BE2C (cell line): ENCODE data around the gene OSTN.
"Not testable (repeated sequence)": the region's sequence is repeated elsewhere in the genome, so short reads cannot be mapped to it uniquely, and the experiment has no call there.

Experiments used
- DNase-seq: peaks from one replicate; pipeline ENCODE4 v3.0.0-alpha.2; 2020
- H3K27me3 ChIP-seq: fragments of 250-450 bp; sonication (Bioruptor Pico); 2 replicates; pipeline ENCODE4 v1.5.1; 2020; ENCODE audit warnings: mild to moderate bottlenecking
- H3K36me3 ChIP-seq: fragments of 250-450 bp; sonication (Bioruptor Pico); 2 replicates; pipeline ENCODE4 v1.5.1; 2020; ENCODE audit warnings: mild to moderate bottlenecking
- H3K4me1 ChIP-seq: fragments of 250-450 bp; sonication (Bioruptor Pico); 2 replicates; pipeline ENCODE4 v1.5.1; 2020
- H3K4me3 ChIP-seq: 2 replicates; pipeline ENCODE4 v1.5.1; 2011; ENCODE audit warnings: low read depth, low read length
- H3K9me3 ChIP-seq: fragments of 250-450 bp; sonication (Bioruptor Pico); 2 replicates; pipeline ENCODE4 v1.5.1; 2020
- TF ChIP-seq, protein P1 (sequence below): IDR thresholded peaks from 2 replicates; pipeline ENCODE4 v1.5.1; 2012; ENCODE audit warnings: mild to moderate bottlenecking, low read depth, low read length

OSTN gene

GRCh38 chr3:191166368-191166767 is 32.7 kb upstream of the OSTN start:
- H3K9me3 ChIP-seq, result no peaks in the 10 kb centered on the region
- H3K27me3 ChIP-seq, result no peaks in the 10 kb centered on the region
- no peaks in the 10 kb centered on the region for H3K36me3 ChIP-seq
- H3K4me3 ChIP-seq, result no peak overlapping the region
- TF ChIP-seq, protein P1, sequence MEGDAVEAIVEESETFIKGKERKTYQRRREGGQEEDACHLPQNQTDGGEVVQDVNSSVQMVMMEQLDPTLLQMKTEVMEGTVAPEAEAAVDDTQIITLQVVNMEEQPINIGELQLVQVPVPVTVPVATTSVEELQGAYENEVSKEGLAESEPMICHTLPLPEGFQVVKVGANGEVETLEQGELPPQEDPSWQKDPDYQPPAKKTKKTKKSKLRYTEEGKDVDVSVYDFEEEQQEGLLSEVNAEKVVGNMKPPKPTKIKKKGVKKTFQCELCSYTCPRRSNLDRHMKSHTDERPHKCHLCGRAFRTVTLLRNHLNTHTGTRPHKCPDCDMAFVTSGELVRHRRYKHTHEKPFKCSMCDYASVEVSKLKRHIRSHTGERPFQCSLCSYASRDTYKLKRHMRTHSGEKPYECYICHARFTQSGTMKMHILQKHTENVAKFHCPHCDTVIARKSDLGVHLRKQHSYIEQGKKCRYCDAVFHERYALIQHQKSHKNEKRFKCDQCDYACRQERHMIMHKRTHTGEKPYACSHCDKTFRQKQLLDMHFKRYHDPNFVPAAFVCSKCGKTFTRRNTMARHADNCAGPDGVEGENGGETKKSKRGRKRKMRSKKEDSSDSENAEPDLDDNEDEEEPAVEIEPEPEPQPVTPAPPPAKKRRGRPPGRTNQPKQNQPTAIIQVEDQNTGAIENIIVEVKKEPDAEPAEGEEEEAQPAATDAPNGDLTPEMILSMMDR, result no peak
- DNase-seq, result no peak
- H3K4me1 ChIP-seq, result no peaks in the 10 kb centered on the region

DNA sequence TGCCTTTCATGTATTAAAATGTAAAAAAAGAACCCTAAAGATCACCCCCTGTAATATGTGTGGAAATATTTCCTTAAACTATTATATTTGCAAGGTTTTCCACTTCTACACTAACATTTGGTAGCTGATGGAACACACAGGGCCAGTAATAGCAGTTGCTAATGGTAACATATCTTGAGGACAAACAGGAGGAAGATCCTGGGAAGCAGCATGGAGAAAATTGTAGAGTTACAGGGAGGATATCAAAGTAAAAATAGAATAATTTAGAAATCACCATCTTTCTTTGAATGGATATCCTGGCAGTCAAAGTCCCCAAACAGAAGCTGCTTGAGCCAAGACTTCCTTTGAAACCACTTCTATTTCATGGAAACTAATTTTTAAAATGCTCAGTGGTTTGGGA is 29.5 kb upstream of the OSTN start:
- H3K27me3 ChIP-seq, result no peaks in the 10 kb centered on the region
- TF ChIP-seq, protein P1, result no peak
- H3K4me1 ChIP-seq, result no peaks in the 10 kb centered on the region
- no peak overlapping the region for H3K4me3 ChIP-seq
- H3K36me3 ChIP-seq, result no peaks in the 10 kb centered on the region
- no peaks in the 10 kb centered on the region for H3K9me3 ChIP-seq
- DNase-seq, result no peak

DNA sequence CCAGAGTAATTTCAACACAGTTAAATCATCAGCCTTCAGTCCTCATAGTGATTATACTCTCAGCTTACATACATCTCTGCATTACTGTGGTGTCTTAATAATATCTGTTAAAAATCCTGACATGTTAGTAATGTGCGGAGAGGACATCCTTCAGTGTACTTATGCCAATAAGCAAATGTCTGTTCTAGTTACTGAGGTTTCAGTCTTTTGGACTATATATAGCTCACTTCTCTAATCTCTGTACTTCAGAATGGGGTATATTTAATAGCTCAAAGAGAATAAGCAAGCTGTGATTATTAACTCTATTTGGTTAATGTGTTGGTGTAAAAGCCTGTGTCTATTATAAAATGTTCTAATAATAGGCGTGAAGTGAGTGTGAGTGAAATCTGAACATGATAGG is 28.9 kb upstream of the OSTN start:
- no peaks in the 10 kb centered on the region for H3K9me3 ChIP-seq
- H3K36me3 ChIP-seq, result no peaks in the 10 kb centered on the region
- H3K4me3 ChIP-seq, result no peak overlapping the region
- no peaks in the 10 kb centered on the region for H3K4me1 ChIP-seq
- no peak for DNase-seq
- no peaks in the 10 kb centered on the region for H3K27me3 ChIP-seq
- TF ChIP-seq, protein P1, result no peak

- no peak overlapping the region for H3K4me3 ChIP-seq
- no peaks in the 10 kb centered on the region for H3K9me3 ChIP-seq
- TF ChIP-seq, protein P1, result no peak
- H3K36me3 ChIP-seq, result no peaks in the 10 kb centered on the region
- H3K27me3 ChIP-seq, result no peaks in the 10 kb centered on the region
- no peaks in the 10 kb centered on the region for H3K4me1 ChIP-seq
- no peak for DNase-seq
Measured at GRCh38 chr3:191175102-191175501, 23.9 kb upstream of the OSTN start.

DNA sequence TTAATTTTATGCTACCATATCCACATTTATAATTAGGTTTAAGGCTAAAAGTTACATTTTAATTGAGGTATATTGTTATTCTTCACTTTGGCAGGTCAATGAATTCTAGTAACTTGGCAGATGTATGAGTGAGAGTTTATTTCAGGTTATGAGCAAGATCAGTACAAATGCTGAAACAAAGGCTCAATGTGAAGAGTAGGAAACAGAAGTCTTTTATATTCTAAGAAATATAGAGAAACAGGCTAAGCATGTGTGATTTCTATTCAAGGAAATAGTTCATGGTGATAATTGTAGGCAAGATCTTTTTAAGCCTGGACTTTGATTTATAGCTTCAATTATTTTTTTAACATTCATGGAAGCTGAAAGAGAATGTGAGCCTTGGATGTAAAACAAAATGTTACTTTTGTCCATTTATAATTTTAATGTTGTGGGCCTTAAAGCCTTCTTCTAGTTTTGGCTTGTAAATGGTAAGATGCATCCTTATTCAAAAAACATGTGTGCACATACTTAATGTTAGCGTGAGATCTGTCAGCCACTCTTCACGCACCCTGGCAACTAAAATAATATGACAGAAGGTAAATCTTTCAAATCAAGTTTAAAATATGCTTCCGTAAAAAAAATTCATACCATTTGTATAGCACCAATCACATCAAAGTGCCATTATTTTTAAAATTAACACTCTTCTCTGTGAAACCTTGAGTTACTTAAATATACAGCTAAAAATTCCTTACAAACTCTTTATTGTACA is 22.8 kb upstream of the OSTN start:
- TF ChIP-seq, protein P1, result no peak
- no peaks in the 10 kb centered on the region for H3K9me3 ChIP-seq
- H3K4me3 ChIP-seq, result no peak overlapping the region
- no peaks in the 10 kb centered on the region for H3K27me3 ChIP-seq
- no peak for DNase-seq
- H3K36me3 ChIP-seq, result no peaks in the 10 kb centered on the region
- no peaks in the 10 kb centered on the region for H3K4me1 ChIP-seq

GRCh38 chr3:191185382-191185781 is 13.7 kb upstream of the OSTN start:
- H3K9me3 ChIP-seq, H3K36me3 ChIP-seq, H3K27me3 ChIP-seq, DNase-seq, H3K4me3 ChIP-seq, H3K4me1 ChIP-seq: not testable (repeated sequence)

DNA sequence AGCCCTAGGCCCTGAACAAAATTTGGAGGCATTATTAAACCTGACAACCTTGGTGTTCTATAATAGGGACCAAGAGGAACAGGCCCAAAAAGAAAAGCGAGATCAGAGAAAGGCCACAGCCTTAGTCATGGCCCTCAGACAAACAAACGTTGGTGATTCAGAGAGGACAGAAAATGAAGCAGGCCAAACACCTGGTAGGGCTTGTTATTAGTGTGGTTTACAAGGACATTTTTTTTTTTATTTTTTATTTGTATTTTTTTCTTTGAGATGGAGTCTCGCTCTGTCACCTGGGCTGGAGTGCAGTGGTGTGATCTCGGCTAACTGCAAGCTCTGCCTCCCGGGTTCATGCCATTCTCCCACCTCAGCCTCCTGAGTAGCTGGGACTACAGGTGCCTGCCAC is 10.8 kb upstream of the OSTN start:
- not testable (repeated sequence) for DNase-seq, H3K36me3 ChIP-seq

DNA sequence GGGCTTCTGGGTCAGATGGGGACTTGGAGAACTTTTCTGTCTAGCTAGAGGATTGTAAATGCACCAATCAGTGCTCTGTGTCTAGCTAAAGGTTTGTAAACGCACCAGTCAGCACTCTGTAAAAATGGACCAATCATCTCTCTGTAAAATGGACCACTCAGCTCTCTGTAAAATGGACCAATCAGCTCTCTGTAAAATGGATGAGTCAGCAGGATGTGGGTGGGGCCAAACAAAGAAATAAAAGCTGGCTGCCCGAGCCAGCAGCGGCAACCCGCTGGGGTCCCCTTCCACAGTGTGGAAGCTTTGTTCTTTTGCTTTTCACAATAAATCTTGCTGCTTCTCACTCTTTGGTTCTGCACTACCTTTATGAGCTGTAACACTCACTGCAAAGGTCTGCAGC is 6.8 kb upstream of the OSTN start:
- H3K27me3 ChIP-seq, H3K4me1 ChIP-seq, DNase-seq, H3K36me3 ChIP-seq, H3K4me3 ChIP-seq, H3K9me3 ChIP-seq: not testable (repeated sequence)

More for the DNA sequence above, 10.8 kb upstream of the OSTN start:
- not testable (repeated sequence) for H3K4me3 ChIP-seq, H3K27me3 ChIP-seq, H3K4me1 ChIP-seq, H3K9me3 ChIP-seq
